RWPE1 (cell line): ENCODE data around the gene FRS3.

Experiments used
- CTCF ChIA-PET: fragments of 350-600 bp; sonication (Branson Sonifier 250); formaldehyde crosslinking; extraction: SDS; loops from one replicate; lab custom pipeline; 2021; lab: Yijun Ruan, JAX
- POLR2A ChIA-PET: fragments of 400-600 bp; formaldehyde crosslinking; extraction: SDS; loops from one replicate; lab custom pipeline; 2020; ENCODE audit warnings: antibody characterized with exemption; ENCODE audit not compliant: low non-redundant PET; lab: Yijun Ruan, JAX
- DNase-seq: peaks from one replicate; pipeline ENCODE4 v3.0.0; 2012; ENCODE audit warnings: low spot score
- H3K27ac ChIP-seq: fragments of 450-650 bp; 2 replicates; pipeline ENCODE4 v1.5.1; 2017
- CTCF ChIP-seq: fragments of 450-650 bp; conservative IDR thresholded peaks from 2 replicates; pipeline ENCODE4 v1.5.1; 2017; ENCODE audit warnings: low read depth, mild to moderate bottlenecking

Gene FRS3

GRCh38 chr6:41791984-41792383 lies 12.3 kb upstream of the FRS3 start:
- DNase-seq: no peak
- ChIA-PET CTCF (no interaction called here), POLR2A (no interaction called here)
- peak overlapping the region; percentile 37; the same call in 1 of the 2 replicates for H3K27ac ChIP-seq
- TF ChIP-seq CTCF: no peak

DNA sequence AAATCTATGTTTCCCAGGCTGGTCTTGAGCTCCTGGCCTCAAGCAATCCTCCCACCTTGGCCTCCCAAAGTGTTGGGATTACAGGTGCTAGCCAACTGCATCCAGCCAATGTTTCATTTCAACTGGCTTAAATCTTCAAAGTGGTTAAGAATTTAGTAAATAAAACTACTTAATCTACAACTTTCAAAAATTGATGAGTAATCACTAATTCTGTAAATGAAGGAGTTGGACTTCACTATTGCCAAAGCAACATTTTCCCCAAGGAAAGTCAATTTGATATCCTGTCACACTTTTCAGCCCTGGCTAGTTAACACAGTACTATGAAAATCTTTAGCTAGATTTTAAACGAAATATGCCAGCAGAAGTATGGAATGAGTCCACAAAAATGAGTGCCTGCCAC lies 11.6 kb upstream of the FRS3 start:
- POLR2A ChIA-PET: no interaction called here
- H3K27ac ChIP-seq: no peak overlapping the region
- DNase-seq: no peak
- CTCF ChIA-PET: interaction anchor here (0.6 kb wide), 1 partner anchor 27 kb away, joined by 4 read pairs; no protein-coding TSS in a partner anchor
- TF ChIP-seq CTCF: no peak

- CTCF ChIA-PET: interaction anchor here (0.6 kb wide), 1 partner anchor 95 kb away, joined by 3 read pairs; no protein-coding TSS in a partner anchor
- no peak overlapping the region for H3K27ac ChIP-seq
- no peak for TF ChIP-seq CTCF
- no peak for DNase-seq
- POLR2A ChIA-PET: interaction anchor here (0.6 kb wide), 1 partner anchor 75 kb away, joined by 4 read pairs; no protein-coding TSS in a partner anchor
Observed at GRCh38 chr6:41790045-41790444, 10.3 kb upstream of the FRS3 start.

- no peak overlapping the region for H3K27ac ChIP-seq
- CTCF ChIA-PET: interaction anchor here (0.6 kb wide), 1 partner anchor 96 kb away, joined by 3 read pairs; no protein-coding TSS in a partner anchor
- no peak for DNase-seq
- no peak for TF ChIP-seq CTCF
- POLR2A ChIA-PET: no interaction called here
Observed at GRCh38 chr6:41789390-41789724, 9.7 kb upstream of the FRS3 start.

DNA sequence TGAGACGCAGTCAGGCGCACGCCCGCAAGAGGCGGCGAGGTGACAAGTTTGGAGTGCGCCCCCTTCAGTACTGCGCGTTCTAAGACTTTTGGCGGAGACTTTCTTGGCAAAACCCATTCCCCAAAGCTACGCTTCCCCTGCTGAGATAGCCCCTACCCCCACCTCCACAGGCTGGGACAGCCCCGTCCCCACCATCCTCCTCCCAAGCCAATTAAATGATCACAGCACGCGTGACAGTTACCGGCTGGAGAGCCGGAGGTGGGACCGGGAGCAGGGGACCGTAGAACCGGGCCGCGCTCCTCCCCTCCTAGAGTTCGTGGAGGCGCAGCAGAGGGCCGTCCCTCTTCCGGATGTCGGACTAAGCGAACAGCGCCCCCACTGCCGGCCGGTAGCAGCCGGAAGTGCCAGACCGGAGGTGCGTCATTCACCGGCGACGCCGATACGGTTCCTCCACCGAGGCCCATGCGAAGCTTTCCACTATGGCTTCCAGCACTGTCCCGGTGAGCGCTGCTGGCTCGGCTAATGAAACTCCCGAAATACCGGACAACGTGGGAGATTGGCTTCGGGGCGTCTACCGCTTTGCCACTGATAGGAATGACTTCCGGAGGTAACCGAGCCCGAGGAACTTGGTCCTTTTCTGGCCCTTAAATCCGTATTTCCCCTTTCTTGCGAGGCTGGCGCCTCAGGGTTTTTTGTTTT lies 7.7 kb upstream of the FRS3 start, which contains the start of gene TOMM6:
Gene TOMM6, plus strand, starts transcription at position 476 of the 699 bp plus-strand sequence. Its CDS starts 4 bp downstream, at position 480.
- DNase-seq: peak; percentile 89
- TF ChIP-seq CTCF: peak; percentile 85
- POLR2A ChIA-PET: interaction anchor here (0.5 to 2.0 kb wide), 2 partner anchors 53 to 65 kb away, joined by 5 to 7 read pairs; no protein-coding TSS in a partner anchor
- CTCF ChIA-PET: interaction anchor here (0.5 to 2.4 kb wide), 29 partner anchors 11 to 952 kb away, joined by 3 to 13 read pairs (median 4); partner anchors contain the start of genes BYSL, MED20 and TAF8
- H3K27ac ChIP-seq: peak within 1 kb of the TSS; percentile 89

GRCh38 chr6:41786451-41787218 lies 6.9 kb upstream of the FRS3 start:
- H3K27ac ChIP-seq: peak overlapping the region; percentile 89
- ChIA-PET CTCF (interaction anchor here (0.5 to 2.4 kb wide), 26 partner anchors 10 to 993 kb away, joined by 3 to 13 read pairs (median 4); partner anchors contain the start of genes BYSL, MED20 and TAF8), POLR2A (interaction anchor here (0.5 to 2.0 kb wide), 2 partner anchors 52 to 64 kb away, joined by 5 to 7 read pairs; no protein-coding TSS in a partner anchor)
- TF ChIP-seq CTCF: peak; percentile 84
- DNase-seq: peak; percentile 85
